ENCODE measurements around the gene ADAP1. TPM values are rescaled to one million over a fixed set of nuclear protein-coding genes. Genes with fewer than 3 reads are reported as not detected.

Gene ADAP1
- total RNA-seq, 1 experiment from 2014 or later = 34.0 TPM

DNA sequence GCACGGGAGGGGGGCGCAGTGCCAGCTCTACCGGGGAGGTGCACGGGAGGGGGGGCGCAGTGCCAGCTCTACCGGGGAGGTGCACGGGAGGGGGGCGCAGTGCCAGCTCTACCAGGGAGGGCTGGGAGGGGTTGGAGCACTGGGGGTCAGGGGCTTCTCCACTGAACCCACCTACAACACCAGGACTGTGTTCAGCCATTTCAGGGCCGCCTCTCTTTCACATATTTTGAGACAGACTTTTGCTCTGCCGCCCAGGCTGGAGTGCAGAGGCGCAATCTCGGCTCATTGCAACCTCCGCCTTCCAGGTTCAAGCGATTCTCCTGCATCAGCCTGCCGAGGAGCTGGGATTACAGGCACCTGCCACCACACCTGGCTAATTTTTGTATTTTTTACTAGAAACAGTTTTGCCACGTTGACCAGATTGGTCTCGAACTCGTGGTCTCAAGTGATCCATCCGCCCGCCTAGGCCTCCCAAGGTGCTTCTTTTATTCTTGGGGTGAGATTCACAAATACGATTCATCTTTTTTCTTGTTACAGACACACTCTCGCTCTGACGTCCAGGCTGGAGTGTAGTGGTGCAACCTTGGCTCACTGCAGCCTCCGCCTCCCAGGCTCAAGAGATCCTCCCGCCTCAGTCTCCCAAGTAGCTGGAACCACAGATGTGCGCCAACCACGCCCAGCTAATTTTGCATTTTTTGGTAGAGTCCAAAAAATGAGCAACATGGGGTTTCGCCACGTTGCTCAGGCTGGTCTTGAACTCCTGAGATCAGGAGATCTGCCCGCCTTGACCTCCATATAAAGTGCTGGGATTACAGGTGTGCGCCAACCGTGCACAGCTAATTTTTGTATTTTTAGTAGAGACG lies 37.0 kb downstream of the ADAP1 start:
- Histone ChIP-seq H3K79me2 (ENCODE audit: insufficient read depth, low read length) (no peaks in the 10 kb centered on the region), H3K36me3 (ENCODE audit: control insufficient read depth in 1 of 2, insufficient read depth in 2 of 2, low read length in 2 of 2) (no peaks in the 10 kb centered on the region), H3K27ac (ENCODE audit: low read depth, low read length) (no peak overlapping the region), H4K20me1 (ENCODE audit: insufficient read depth) (no peaks in the 10 kb centered on the region), H3K9me2 (ENCODE audit: insufficient read depth) (no peaks in the 10 kb centered on the region), H3K27me3 (ENCODE audit: insufficient read depth, low read length) (no peaks in the 10 kb centered on the region), H2AFZ (ENCODE audit: low read depth, low read length, poor library complexity, severe bottlenecking) (no peak overlapping the region), H3K9ac (ENCODE audit: low read length) (no peak overlapping the region), H3K4me2 (ENCODE audit: low read length) (no peak overlapping the region), H3K9me3 (ENCODE audit: control insufficient read depth in 1 of 2, insufficient read depth in 1 of 2, low read depth in 1 of 2, low read length in 2 of 2) (no peaks in the 10 kb centered on the region), H3K4me3 (replicated peaks in 1 of 2; ENCODE audit: low read depth in 1 of 2, low read length in 2 of 2) (no peak overlapping the region), H3K4me1 (ENCODE audit: control insufficient read depth in 1 of 2, insufficient read depth in 2 of 2, low read length in 2 of 2) (peaks cover 4 to 8% of the 10 kb centered on the region in 2 experiments; a peak in 3 of 4 replicates)
- RAD21 ChIA-PET (ENCODE audit: low non-redundant PET in 1 of 2, low total read pairs in 2 of 2, uncharacterized antibody in 2 of 2, unreplicated experiment in 2 of 2) = no interaction called here
- CTCF ChIA-PET = no interaction called here
- POLR2A ChIA-PET = no interaction called here
- intact Hi-C loops (cut with micrococcal nuclease) = no loop called here
- DNase-seq (ENCODE audit: low read depth, low spot score) = no peak
- ATAC-seq = no peak
- no TSS peak for BruUV-seq (replicated peaks)
- TF ChIP-seq CEBPB (IDR thresholded peaks at IDR 0.05; ENCODE audit: low read depth) = no peak
- no peak for TF ChIP-seq SIN3A (IDR thresholded peaks at IDR 0.05; ENCODE audit: low read depth)
- no peak for TF ChIP-seq SRF (IDR thresholded peaks at IDR 0.05; ENCODE audit: low read depth)
- no peak for TF ChIP-seq EGR1 (IDR thresholded peaks at IDR 0.05; ENCODE audit: low read depth)
- TF ChIP-seq ZFX (IDR thresholded peaks at IDR 0.05) = no peak
- TF ChIP-seq, protein P1, sequence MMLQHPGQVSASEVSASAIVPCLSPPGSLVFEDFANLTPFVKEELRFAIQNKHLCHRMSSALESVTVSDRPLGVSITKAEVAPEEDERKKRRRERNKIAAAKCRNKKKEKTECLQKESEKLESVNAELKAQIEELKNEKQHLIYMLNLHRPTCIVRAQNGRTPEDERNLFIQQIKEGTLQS (IDR thresholded peaks at IDR 0.05) = no peak
- no peak for TF ChIP-seq POLR2A (IDR thresholded peaks at IDR 0.05; ENCODE audit: borderline replicate concordance, extremely low read depth, insufficient read depth, insufficient read length)
- TF ChIP-seq EZH2phosphoT487 (IDR thresholded peaks at IDR 0.05; ENCODE audit: borderline replicate concordance) = no peak
- TF ChIP-seq, protein P2, sequence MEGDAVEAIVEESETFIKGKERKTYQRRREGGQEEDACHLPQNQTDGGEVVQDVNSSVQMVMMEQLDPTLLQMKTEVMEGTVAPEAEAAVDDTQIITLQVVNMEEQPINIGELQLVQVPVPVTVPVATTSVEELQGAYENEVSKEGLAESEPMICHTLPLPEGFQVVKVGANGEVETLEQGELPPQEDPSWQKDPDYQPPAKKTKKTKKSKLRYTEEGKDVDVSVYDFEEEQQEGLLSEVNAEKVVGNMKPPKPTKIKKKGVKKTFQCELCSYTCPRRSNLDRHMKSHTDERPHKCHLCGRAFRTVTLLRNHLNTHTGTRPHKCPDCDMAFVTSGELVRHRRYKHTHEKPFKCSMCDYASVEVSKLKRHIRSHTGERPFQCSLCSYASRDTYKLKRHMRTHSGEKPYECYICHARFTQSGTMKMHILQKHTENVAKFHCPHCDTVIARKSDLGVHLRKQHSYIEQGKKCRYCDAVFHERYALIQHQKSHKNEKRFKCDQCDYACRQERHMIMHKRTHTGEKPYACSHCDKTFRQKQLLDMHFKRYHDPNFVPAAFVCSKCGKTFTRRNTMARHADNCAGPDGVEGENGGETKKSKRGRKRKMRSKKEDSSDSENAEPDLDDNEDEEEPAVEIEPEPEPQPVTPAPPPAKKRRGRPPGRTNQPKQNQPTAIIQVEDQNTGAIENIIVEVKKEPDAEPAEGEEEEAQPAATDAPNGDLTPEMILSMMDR (IDR thresholded peaks at IDR 0.05 in 2 of 3, conservative IDR thresholded peaks at IDR 0.05 in 1 of 3; ENCODE audit: borderline replicate concordance in 1 of 3, insufficient read depth in 1 of 3, low read depth in 2 of 3, low read length in 2 of 3) = no peak
- no peak for TF ChIP-seq JUND (IDR thresholded peaks at IDR 0.05)
- TF ChIP-seq ZNF274 (IDR thresholded peaks at IDR 0.05; ENCODE audit: low read depth, low read length) = no peak
- TF ChIP-seq ELF1 (IDR thresholded peaks at IDR 0.05; ENCODE audit: borderline replicate concordance, low read depth) = no peak
- no peak for TF ChIP-seq SP1 (IDR thresholded peaks at IDR 0.05; ENCODE audit: low read depth)
- no peak for TF ChIP-seq CBX3 (IDR thresholded peaks at IDR 0.05; ENCODE audit: low read depth)
- TF ChIP-seq, protein P3, sequence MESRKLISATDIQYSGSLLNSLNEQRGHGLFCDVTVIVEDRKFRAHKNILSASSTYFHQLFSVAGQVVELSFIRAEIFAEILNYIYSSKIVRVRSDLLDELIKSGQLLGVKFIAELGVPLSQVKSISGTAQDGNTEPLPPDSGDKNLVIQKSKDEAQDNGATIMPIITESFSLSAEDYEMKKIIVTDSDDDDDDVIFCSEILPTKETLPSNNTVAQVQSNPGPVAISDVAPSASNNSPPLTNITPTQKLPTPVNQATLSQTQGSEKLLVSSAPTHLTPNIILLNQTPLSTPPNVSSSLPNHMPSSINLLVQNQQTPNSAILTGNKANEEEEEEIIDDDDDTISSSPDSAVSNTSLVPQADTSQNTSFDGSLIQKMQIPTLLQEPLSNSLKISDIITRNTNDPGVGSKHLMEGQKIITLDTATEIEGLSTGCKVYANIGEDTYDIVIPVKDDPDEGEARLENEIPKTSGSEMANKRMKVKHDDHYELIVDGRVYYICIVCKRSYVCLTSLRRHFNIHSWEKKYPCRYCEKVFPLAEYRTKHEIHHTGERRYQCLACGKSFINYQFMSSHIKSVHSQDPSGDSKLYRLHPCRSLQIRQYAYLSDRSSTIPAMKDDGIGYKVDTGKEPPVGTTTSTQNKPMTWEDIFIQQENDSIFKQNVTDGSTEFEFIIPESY (IDR thresholded peaks at IDR 0.05; ENCODE audit: extremely low read depth, insufficient replicate concordance, low read length) = no peak
- TF ChIP-seq TCF7L2 (IDR thresholded peaks at IDR 0.05; ENCODE audit: borderline replicate concordance, extremely low read depth, insufficient read depth, insufficient read length) = no peak
- TF ChIP-seq, protein P4, sequence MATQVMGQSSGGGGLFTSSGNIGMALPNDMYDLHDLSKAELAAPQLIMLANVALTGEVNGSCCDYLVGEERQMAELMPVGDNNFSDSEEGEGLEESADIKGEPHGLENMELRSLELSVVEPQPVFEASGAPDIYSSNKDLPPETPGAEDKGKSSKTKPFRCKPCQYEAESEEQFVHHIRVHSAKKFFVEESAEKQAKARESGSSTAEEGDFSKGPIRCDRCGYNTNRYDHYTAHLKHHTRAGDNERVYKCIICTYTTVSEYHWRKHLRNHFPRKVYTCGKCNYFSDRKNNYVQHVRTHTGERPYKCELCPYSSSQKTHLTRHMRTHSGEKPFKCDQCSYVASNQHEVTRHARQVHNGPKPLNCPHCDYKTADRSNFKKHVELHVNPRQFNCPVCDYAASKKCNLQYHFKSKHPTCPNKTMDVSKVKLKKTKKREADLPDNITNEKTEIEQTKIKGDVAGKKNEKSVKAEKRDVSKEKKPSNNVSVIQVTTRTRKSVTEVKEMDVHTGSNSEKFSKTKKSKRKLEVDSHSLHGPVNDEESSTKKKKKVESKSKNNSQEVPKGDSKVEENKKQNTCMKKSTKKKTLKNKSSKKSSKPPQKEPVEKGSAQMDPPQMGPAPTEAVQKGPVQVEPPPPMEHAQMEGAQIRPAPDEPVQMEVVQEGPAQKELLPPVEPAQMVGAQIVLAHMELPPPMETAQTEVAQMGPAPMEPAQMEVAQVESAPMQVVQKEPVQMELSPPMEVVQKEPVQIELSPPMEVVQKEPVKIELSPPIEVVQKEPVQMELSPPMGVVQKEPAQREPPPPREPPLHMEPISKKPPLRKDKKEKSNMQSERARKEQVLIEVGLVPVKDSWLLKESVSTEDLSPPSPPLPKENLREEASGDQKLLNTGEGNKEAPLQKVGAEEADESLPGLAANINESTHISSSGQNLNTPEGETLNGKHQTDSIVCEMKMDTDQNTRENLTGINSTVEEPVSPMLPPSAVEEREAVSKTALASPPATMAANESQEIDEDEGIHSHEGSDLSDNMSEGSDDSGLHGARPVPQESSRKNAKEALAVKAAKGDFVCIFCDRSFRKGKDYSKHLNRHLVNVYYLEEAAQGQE (IDR thresholded peaks at IDR 0.05; ENCODE audit: low read depth) = no peak
- no peak for TF ChIP-seq FOSL1 (IDR thresholded peaks at IDR 0.05; ENCODE audit: low read depth)
- no peak for TF ChIP-seq EZH2 (IDR thresholded peaks at IDR 0.05)
